Loucy (cell line): ENCODE results near the gene POLR2J.
"Not testable (repeated sequence)": the region's sequence is repeated elsewhere in the genome, so short reads cannot be mapped to it uniquely, and the experiment has no call there.

ENCODE experiments used
- CTCF ChIP-seq: fragments of 200-600 bp; sonication (generic); conservative IDR thresholded peaks from 2 replicates; pipeline ENCODE4 v1.5.1; 2014; ENCODE audit warnings: mild to moderate bottlenecking, antibody characterized with exemption, low read length
- EZH2phosphoT487 ChIP-seq: fragments of 200-600 bp; IDR thresholded peaks from 2 replicates; pipeline ENCODE4 v1.6.1; 2018; ENCODE audit warnings: antibody characterized with exemption, mild to moderate bottlenecking, moderate library complexity, borderline replicate concordance

- TF ChIP-seq CTCF, EZH2phosphoT487: not testable (repeated sequence)
Measured at GRCh38 chr7:102514881-102515721, 36.4 kb upstream of the POLR2J start.
